Endothelial cell of umbilical vein (primary cell): Measurements from ENCODE around the gene CNTD1. TPM values are rescaled to one million over a fixed set of nuclear protein-coding genes. Genes with fewer than 3 reads are reported as not detected.

Source experiments
- BruUV-seq: library from RNA; stranded (reverse); fragments of 400-500 nt; replicated peaks from 2 replicates; lab custom pipeline; 2021; lab: Mats Ljungman, UMichigan
- CTCF ChIA-PET: fragments of 300-600, 350-600 bp; sonication (Branson Sonifier 250); formaldehyde crosslinking; loops from one replicate; lab custom pipeline; 2021; ENCODE audit warnings: antibody characterized with exemption, inconsistent platforms; lab: Charles Lee
- POLR2A ChIA-PET: fragments of 300-600, 350-600 bp; sonication (Branson Sonifier 250); formaldehyde crosslinking; loops from one replicate; lab custom pipeline; 2021; ENCODE audit warnings: antibody characterized with exemption, inconsistent platforms; lab: Charles Lee
- DNase-seq: peaks from one replicate; pipeline ENCODE4 v3.0.0-alpha.2; 2011; ENCODE audit warnings: low read depth, low spot score
- FAIRE-seq: peaks from 2 replicates; lab custom pipeline; 2011; peaks lifted over from hg19 to GRCh38; lab: Jason Lieb, UNC
- H2AFZ ChIP-seq: 2 replicates; pipeline ENCODE4 v1.6.0; 2012; ENCODE audit warnings: low read depth, low read length, control low read depth, inconsistent platforms
- H3K27ac ChIP-seq: 2 replicates; pipeline ENCODE4 v1.5.1; 2011; ENCODE audit warnings: low read depth, mild to moderate bottlenecking, control low read depth, low read length, moderate library complexity; ENCODE audit not compliant: insufficient read depth
- H3K27me3 ChIP-seq, 2 experiments: 2 replicates each; pipeline versions ENCODE4 v1.6.0 to v1.6.1; 2011; ENCODE audit warnings: low read length in 2 of 2, mixed read lengths in 1 of 2; ENCODE audit not compliant: control insufficient read depth in 2 of 2, insufficient read depth in 2 of 2
- H3K36me3 ChIP-seq, 2 experiments: 2 replicates in 1 of 2; 3 replicates in 1 of 2; pipeline ENCODE4 v1.5.1; 2011; ENCODE audit warnings: low read length in 2 of 2, mild to moderate bottlenecking in 1 of 2, moderate library complexity in 1 of 2; ENCODE audit not compliant: control insufficient read depth in 2 of 2, insufficient read depth in 2 of 2; ENCODE audit errors: extremely low read depth in 1 of 2
- H3K4me1 ChIP-seq: 3 replicates; pipeline ENCODE4 v1.5.1; 2011; ENCODE audit warnings: mild to moderate bottlenecking, low read length; ENCODE audit not compliant: control insufficient read depth, insufficient read depth; ENCODE audit errors: extremely low read depth
- H3K4me2 ChIP-seq: 2 replicates; pipeline ENCODE4 v1.6.1; 2011; ENCODE audit warnings: low read length, control low read depth, mixed read lengths; ENCODE audit not compliant: insufficient read depth
- H3K4me3 ChIP-seq, 3 experiments: fragments of 200-600 bp in 1 of 3; sonication (generic), shearing (Covaris generic) in 1 of 3; replicated peaks in 1 of 3; 2 replicates each; pipeline ENCODE4 v1.5.1; 2011 to 2016; ENCODE audit warnings: control low read depth in 3 of 3, low read length in 3 of 3, mild to moderate bottlenecking in 2 of 3, inconsistent platforms in 1 of 3, low read depth in 1 of 3, moderate library complexity in 1 of 3; ENCODE audit not compliant: insufficient read depth in 1 of 3
- H3K79me2 ChIP-seq: 2 replicates; pipeline ENCODE4 v1.6.0; 2012; ENCODE audit warnings: low read length, inconsistent platforms; ENCODE audit not compliant: control insufficient read depth, insufficient read depth
- H3K9ac ChIP-seq: replicated peaks from 2 replicates; pipeline ENCODE3; 2011; ENCODE audit warnings: low read length, control low read depth; ENCODE audit not compliant: insufficient read depth; ENCODE audit errors: extremely low read depth
- H3K9me1 ChIP-seq: replicated peaks from 3 replicates; pipeline ENCODE4 v1.6.0; 2011; ENCODE audit warnings: mild to moderate bottlenecking, low read length; ENCODE audit not compliant: control insufficient read depth, insufficient read depth; ENCODE audit errors: extremely low read depth
- H3K9me3 ChIP-seq: replicated peaks from 2 replicates; pipeline ENCODE4 v1.5.1; 2012; ENCODE audit warnings: low read length, inconsistent platforms; ENCODE audit not compliant: control insufficient read depth, insufficient read depth
- H4K20me1 ChIP-seq: replicated peaks from 2 replicates; pipeline ENCODE3; 2011; ENCODE audit warnings: mild to moderate bottlenecking, low read length; ENCODE audit not compliant: control insufficient read depth, insufficient read depth; ENCODE audit errors: extremely low read depth
- EZH2 ChIP-seq: IDR thresholded peaks from 2 replicates; pipeline ENCODE4 v1.6.1; 2012; ENCODE audit warnings: borderline replicate concordance, low read depth, mild to moderate bottlenecking, moderate library complexity, low read length, inconsistent platforms; ENCODE audit not compliant: severe bottlenecking
- FOS ChIP-seq: IDR thresholded peaks from 2 replicates; pipeline ENCODE4 v1.6.1; 2011; ENCODE audit warnings: mild to moderate bottlenecking, low read length, moderate library complexity, borderline replicate concordance; ENCODE audit not compliant: insufficient read depth
- GATA2 ChIP-seq: IDR thresholded peaks from 2 replicates; pipeline ENCODE4 v1.7.0; 2011; ENCODE audit warnings: low read depth, mild to moderate bottlenecking, moderate library complexity, mixed read lengths, low read length; ENCODE audit not compliant: insufficient read length, insufficient read depth
- JUN ChIP-seq: IDR thresholded peaks from 2 replicates; pipeline ENCODE4 v1.6.1; 2011; ENCODE audit warnings: borderline replicate concordance, low read depth; ENCODE audit not compliant: insufficient read length, insufficient read depth
- MYC ChIP-seq: IDR thresholded peaks from one replicate; pipeline ENCODE4 v1.6.1; 2011; ENCODE audit warnings: mild to moderate bottlenecking, low read depth, low read length
- POLR2A ChIP-seq: IDR thresholded peaks from 2 replicates; pipeline ENCODE4 v1.6.1; 2012; ENCODE audit warnings: low read depth, mild to moderate bottlenecking, control low read depth, low read length
- POLR2AphosphoS5 ChIP-seq: IDR thresholded peaks from 2 replicates; pipeline ENCODE4 v1.6.1; 2012; ENCODE audit warnings: low read depth, mild to moderate bottlenecking, control low read depth, low read length, moderate library complexity; ENCODE audit not compliant: insufficient read depth
- dilution Hi-C: fragments of 300-500 bp; cut with MboI; formaldehyde crosslinking; loops from one replicate; pipeline ENCODE4 v1.15.0; 2019; ENCODE audit warnings: low sequenced_read_pairs; ENCODE audit not compliant: extremely low pct_ligation_motif_present
- intact Hi-C: fragments of 100-400 bp; cut with micrococcal nuclease; formaldehyde crosslinking; loops from one replicate; pipeline ENCODE4 v1.10.0; 2022
- polyA plus RNA-seq, 4 experiments: library from polyadenylated mRNA; depleted of rRNA in 3 of 4; stranded (reverse) in 3 of 4; unstranded in 1 of 4; fragments of >200 nt; gene quantifications; 2 replicates each; pipeline versions ENCODE4 v1.2.1 to v1.2.3, GENCODE V29; 2011 to 2012; ENCODE audit warnings: missing spikeins in 1 of 4
- total RNA-seq: library from RNA; stranded (reverse); gene quantifications from 2 replicates; pipeline ENCODE4 v1.2.3, GENCODE V29; 2021
- TF ChIP-seq, protein P1 (sequence below), 2 donors: IDR thresholded peaks; 1 replicate in 1 of 2; 2 replicates in 1 of 2; pipeline ENCODE4 v1.5.1; 2011; ENCODE audit warnings: low read length in 2 of 2, mild to moderate bottlenecking in 2 of 2, moderate library complexity in 2 of 2, control low read depth in 1 of 2, inconsistent platforms in 1 of 2, low read depth in 1 of 2; ENCODE audit not compliant: insufficient read depth in 1 of 2; ENCODE audit errors: extremely low read depth in 1 of 2
- TF ChIP-seq, protein P2 (sequence below): IDR thresholded peaks from 2 replicates; pipeline ENCODE4 v1.6.1; 2011; ENCODE audit not compliant: insufficient read depth, insufficient read length

CNTD1 gene
- total and polyA plus RNA-seq, 2 donors (not counting 3 experiments of a cell fraction or from before 2014, with no cell fraction given), result not detected

DNA sequence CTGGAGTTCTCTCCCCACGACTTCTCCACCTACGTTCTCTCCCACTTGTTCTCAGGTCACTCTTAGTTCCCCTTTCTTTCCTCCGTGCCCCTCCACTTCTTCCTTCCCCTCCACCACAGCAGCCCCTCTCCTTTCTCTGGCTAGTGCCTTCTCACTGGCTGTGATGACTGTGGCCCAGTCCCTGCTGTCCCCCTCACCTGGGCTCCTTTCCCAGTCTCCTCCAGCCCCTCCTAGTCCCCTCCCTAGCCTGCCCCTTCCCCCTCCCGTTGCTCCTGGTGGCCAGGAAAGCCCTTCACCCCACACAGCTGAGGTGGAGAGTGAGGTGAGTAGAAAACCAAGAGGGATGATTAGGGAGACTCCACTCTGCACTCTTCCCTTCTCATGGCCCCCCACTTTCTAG, 3.6 kb upstream of the CNTD1 start:
- TF ChIP-seq POLR2A (no peak), MYC (no peak), GATA2 (no peak), POLR2AphosphoS5 (no peak), JUN (no peak), EZH2 (no peak), FOS (no peak)
- TF ChIP-seq, protein P1, sequence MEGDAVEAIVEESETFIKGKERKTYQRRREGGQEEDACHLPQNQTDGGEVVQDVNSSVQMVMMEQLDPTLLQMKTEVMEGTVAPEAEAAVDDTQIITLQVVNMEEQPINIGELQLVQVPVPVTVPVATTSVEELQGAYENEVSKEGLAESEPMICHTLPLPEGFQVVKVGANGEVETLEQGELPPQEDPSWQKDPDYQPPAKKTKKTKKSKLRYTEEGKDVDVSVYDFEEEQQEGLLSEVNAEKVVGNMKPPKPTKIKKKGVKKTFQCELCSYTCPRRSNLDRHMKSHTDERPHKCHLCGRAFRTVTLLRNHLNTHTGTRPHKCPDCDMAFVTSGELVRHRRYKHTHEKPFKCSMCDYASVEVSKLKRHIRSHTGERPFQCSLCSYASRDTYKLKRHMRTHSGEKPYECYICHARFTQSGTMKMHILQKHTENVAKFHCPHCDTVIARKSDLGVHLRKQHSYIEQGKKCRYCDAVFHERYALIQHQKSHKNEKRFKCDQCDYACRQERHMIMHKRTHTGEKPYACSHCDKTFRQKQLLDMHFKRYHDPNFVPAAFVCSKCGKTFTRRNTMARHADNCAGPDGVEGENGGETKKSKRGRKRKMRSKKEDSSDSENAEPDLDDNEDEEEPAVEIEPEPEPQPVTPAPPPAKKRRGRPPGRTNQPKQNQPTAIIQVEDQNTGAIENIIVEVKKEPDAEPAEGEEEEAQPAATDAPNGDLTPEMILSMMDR (IDR thresholded peaks at IDR 0.05; ENCODE audit: extremely low read depth in 1 of 2, insufficient read depth in 1 of 2, low read depth in 1 of 2, low read length in 2 of 2), result no peak
- TF ChIP-seq, protein P2, sequence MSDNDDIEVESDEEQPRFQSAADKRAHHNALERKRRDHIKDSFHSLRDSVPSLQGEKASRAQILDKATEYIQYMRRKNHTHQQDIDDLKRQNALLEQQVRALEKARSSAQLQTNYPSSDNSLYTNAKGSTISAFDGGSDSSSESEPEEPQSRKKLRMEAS, result no peak
- Histone ChIP-seq H3K36me3 (peaks cover 0 to 2% of the 10 kb centered on the region in 2 experiments), H3K27ac (no peak overlapping the region), H3K9ac (no peak overlapping the region), H3K27me3 (no peaks in the 10 kb centered on the region), H2AFZ (no peak overlapping the region), H3K4me1 (peaks cover 11% of the 10 kb centered on the region), H4K20me1 (no peaks in the 10 kb centered on the region), H3K9me3 (no peaks in the 10 kb centered on the region), H3K4me2 (no peak overlapping the region), H3K4me3 (no peak overlapping the region), H3K9me1 (no peaks in the 10 kb centered on the region), H3K79me2 (no peaks in the 10 kb centered on the region)
- intact Hi-C loops (no loop called here), dilution Hi-C loops (no loop called here)
- ChIA-PET CTCF (interaction anchor here (1.3 kb wide), 1 partner anchor 29 kb away, joined by 5 read pairs; the partner anchor contains the start of gene BECN1), POLR2A (no interaction called here)
- no peak for FAIRE-seq
- DNase-seq, result no peak
- BruUV-seq, result no TSS peak
